Mucosa of rectum (tissue), 2 donors: ENCODE measurements around the gene FADS3.

ENCODE experiments used
- H3K27ac ChIP-seq, 2 donors: one replicate each; pipeline ENCODE4 v1.7.0; 2013; ENCODE audit warnings: inconsistent platforms in 2 of 2, low read depth in 2 of 2, low read length in 2 of 2
- H3K27me3 ChIP-seq, 2 donors: one replicate each; pipeline ENCODE4 v1.7.0; 2013; ENCODE audit warnings: low read length in 2 of 2; ENCODE audit not compliant: control insufficient read depth in 2 of 2, insufficient read depth in 2 of 2
- H3K36me3 ChIP-seq, 2 donors: one replicate each; pipeline ENCODE4 v1.7.0; 2013; ENCODE audit warnings: low read length in 2 of 2; ENCODE audit not compliant: control insufficient read depth in 2 of 2, insufficient read depth in 2 of 2
- H3K4me1 ChIP-seq, 2 donors: one replicate each; pipeline ENCODE4 v1.7.0; 2013; ENCODE audit warnings: low read length in 2 of 2, mild to moderate bottlenecking in 1 of 2; ENCODE audit not compliant: control insufficient read depth in 2 of 2, insufficient read depth in 2 of 2
- H3K4me3 ChIP-seq, 2 donors: one replicate each; pipeline ENCODE4 v1.7.0; 2013; ENCODE audit warnings: low read length in 2 of 2
- H3K9ac ChIP-seq, 2 donors: one replicate each; pipeline ENCODE4 v1.7.0; 2013; ENCODE audit warnings: low read length in 2 of 2, low read depth in 1 of 2, mild to moderate bottlenecking in 1 of 2
- H3K9me3 ChIP-seq, 2 donors: one replicate each; pipeline ENCODE4 v1.7.0; 2013; ENCODE audit warnings: low read length in 2 of 2; ENCODE audit not compliant: control insufficient read depth in 2 of 2
- donor health status: healthy.
- donor health status: Normal muscosa, but diverticular disease.

The FADS3 gene

DNA sequence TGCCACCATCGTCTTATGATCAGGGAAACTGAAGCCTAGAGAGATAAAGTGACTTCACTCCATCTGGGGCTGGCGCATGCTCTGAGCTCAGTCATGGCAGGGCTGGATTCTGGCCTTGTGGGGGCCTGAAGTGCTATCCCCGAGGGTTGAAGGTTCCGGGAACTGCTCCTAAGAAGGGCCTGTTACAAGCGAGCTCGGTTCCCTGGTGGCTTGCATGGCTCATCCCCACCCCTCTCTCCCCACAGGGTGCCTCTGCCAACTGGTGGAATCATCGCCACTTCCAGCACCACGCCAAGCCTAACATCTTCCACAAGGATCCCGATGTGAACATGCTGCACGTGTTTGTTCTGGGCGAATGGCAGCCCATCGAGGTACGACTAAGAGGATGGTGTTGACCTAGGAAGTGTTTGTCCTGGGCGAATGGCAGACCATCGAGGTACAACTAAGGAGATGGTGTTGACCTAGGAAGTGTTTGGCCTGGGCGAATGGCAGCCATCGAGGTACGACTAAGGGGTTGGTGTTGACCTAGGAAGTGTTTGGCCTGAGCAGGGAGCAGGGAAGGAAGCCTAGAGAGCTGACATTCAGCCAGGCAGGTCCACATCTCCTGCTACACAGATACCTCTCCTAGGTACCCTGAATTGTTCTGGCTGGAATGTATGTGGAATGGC, 43.3 kb downstream of the FADS3 start:
- H3K9ac ChIP-seq = no peak overlapping the region
- no peaks in the 10 kb centered on the region for H3K27me3 ChIP-seq
- no peaks in the 10 kb centered on the region for H3K9me3 ChIP-seq
- no peaks in the 10 kb centered on the region for H3K4me1 ChIP-seq
- peaks cover 0 to 2% of the 10 kb centered on the region in 2 donors for H3K36me3 ChIP-seq
- no peak overlapping the region for H3K4me3 ChIP-seq
- no peak overlapping the region for H3K27ac ChIP-seq

DNA sequence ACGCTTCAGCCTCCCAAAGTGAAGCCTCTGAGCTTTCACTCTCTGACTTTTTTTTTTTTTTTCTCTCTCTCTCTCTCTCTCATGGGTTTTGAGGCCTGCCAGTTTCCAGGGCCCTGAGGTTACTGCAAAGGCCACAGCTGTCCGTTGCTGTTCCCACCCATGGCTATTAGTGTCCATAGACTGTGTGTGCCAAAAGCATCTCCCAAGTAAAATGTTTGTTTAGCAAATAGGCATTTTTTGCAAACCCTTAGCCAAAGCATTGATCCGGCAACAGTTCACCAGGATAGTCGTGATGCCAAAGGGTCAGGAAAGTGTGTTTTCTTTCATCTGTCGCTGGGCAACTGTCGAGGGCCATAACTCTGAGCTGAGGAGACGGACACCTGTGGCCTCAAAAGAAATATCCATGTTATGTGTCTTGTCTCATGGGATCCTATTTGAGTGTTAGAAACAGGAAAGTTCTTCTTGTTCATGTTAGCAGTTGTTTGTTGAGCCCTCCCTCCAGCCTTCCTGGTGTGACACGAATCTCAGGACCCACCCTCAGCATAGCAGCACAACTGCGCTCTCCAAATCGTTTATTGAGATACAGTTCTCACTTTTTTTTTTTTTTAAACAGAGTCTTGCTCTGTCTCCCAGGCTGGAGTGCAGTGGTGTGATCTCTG, 44.9 kb downstream of the FADS3 start:
- Histone ChIP-seq H3K4me3 (no peak overlapping the region), H3K27me3 (no peaks in the 10 kb centered on the region), H3K9me3 (no peaks in the 10 kb centered on the region), H3K36me3 (peaks cover 0 to 2% of the 10 kb centered on the region in 2 donors), H3K4me1 (no peaks in the 10 kb centered on the region), H3K27ac (no peak overlapping the region), H3K9ac (no peak overlapping the region)

DNA sequence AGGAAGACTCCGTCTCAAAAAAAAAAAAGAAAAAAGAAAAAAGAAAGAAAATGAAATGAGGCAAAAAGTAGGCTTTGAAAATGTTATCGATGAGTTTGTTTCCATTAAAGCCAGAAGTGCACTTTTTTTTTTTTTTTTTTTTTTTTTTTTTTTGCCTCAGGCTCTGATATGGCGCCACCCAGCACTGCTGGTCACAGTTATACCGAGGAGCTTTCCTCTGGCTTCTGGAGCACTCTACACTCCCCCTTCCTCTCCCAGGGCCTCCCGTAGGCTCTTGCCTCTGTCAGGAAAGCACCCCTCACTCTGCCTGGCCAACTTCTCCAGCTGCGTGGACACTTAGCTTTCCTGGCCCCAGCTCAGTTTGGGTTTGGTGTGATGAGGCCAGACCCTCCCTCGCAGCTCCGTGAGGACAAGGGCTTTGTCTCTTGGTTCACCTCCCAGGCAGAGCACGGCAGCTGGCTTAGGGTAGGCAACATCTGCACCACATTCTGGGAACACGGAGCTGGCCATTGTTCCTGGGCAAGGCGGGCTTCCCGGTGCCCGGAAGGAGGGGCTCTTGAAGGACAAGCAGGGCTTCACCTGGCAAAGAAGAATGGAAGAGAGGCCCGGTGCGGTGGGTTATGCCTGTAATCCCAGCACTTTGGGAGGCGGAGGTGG, 46.3 kb downstream of the FADS3 start:
- no peak overlapping the region for H3K4me3 ChIP-seq
- no peaks in the 10 kb centered on the region for H3K36me3 ChIP-seq
- H3K27ac ChIP-seq = no peak overlapping the region
- no peak overlapping the region for H3K9ac ChIP-seq
- H3K9me3 ChIP-seq = no peaks in the 10 kb centered on the region
- H3K4me1 ChIP-seq = no peaks in the 10 kb centered on the region
- no peaks in the 10 kb centered on the region for H3K27me3 ChIP-seq

DNA sequence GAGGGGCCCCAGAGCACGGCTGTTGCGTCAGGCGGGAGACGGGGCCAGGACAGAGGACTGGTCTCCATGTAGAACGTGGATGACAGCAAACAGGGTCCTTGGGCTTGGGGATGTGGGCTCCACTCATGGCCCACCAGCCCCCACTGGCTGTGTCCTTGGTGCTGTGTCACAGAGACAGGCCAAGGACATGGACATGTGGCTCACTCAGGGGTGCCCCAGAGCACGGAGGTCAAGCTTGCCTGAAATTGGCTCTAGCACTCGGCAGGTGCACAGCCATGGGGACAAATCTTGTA, 48.9 kb downstream of the FADS3 start:
- H3K9ac ChIP-seq = no peak overlapping the region
- H3K9me3 ChIP-seq = no peaks in the 10 kb centered on the region
- H3K4me3 ChIP-seq = no peak overlapping the region
- no peak overlapping the region for H3K27ac ChIP-seq
- H3K4me1 ChIP-seq = no peaks in the 10 kb centered on the region
- peaks cover 0 to 2% of the 10 kb centered on the region in 2 donors for H3K36me3 ChIP-seq
- H3K27me3 ChIP-seq = no peaks in the 10 kb centered on the region

DNA sequence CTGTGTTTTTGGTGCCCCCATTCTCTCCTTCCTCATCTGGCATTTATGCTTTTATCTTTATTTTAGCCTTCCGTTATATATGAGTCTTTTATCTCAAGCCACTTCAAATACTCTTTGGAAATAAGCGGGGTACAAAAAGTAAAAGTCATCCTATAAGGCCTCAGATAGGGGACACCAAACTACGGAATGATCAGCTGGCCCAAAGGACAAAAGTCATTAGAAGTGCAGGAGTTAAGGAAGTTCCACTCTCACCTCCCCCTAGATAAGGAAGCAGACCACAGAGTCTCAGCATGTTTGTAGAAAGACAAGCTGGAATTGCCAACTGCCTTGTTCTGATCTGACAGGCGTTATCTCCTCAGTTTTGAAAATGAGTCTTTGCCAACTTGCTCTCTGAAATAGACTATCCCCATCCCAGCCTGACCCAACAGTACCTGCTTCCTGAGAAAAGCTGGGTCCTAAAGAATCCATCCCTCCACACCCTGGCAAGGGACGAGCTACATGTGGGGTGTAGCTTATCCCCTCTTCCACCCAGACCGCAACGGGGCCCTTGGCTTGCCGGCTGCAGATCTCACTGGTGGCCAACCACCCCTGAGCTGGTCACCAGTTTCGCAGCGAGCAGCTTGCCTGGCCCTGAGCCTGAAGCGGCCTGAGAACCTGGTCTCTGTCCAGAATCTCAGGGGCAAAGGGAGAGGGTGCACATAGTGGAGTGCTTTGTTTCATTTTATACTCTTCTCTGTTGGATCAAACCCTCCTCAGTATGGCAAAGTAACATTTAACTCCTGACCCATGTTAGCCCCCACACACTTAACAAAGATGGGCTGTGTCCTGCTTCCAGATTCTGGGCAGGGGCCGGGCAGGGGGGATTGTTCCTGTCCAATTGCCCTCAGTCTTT, 49.5 kb downstream of the FADS3 start:
- no peaks in the 10 kb centered on the region for H3K9me3 ChIP-seq
- no peaks in the 10 kb centered on the region for H3K27me3 ChIP-seq
- H3K4me3 ChIP-seq = no peak overlapping the region
- no peak overlapping the region for H3K27ac ChIP-seq
- no peak overlapping the region for H3K9ac ChIP-seq
- no peaks in the 10 kb centered on the region for H3K4me1 ChIP-seq
- H3K36me3 ChIP-seq = peaks cover 0 to 2% of the 10 kb centered on the region in 2 donors

DNA sequence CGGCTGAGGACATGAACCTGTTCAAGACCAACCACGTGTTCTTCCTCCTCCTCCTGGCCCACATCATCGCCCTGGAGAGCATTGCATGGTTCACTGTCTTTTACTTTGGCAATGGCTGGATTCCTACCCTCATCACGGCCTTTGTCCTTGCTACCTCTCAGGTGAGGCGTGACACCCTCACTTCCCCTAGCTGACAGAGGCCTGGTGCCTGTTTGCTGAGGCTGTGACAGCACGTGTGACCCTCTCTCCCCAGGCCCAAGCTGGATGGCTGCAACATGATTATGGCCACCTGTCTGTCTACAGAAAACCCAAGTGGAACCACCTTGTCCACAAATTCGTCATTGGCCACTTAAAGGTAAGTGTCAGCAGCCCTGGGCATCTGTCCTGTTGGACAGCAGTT, 51.0 kb downstream of the FADS3 start:
- H3K4me1 ChIP-seq = no peaks in the 10 kb centered on the region
- H3K9me3 ChIP-seq = no peaks in the 10 kb centered on the region
- peaks cover 0 to 2% of the 10 kb centered on the region in 2 donors for H3K36me3 ChIP-seq
- no peak overlapping the region for H3K4me3 ChIP-seq
- H3K9ac ChIP-seq = no peak overlapping the region
- H3K27me3 ChIP-seq = no peaks in the 10 kb centered on the region
- H3K27ac ChIP-seq = no peak overlapping the region

DNA sequence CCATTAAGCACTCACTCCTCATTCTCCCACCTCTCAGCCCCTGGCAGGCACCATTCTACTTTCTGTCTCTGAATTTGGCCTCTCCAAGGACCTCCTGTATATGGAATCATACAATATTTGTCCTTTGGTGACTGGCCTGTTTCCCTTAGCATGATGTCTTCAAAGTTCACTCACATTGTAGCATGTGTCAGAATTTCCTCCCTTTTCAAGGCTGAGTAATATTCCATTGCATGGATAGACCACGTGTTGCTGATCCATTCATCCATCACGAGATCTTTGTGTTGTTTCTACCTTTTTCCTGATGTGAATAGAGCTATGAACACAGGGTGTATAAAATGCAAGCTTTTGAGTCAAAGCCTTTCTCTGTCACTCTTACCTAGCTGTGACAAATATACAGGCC, 51.6 kb downstream of the FADS3 start:
- peaks cover 0 to 2% of the 10 kb centered on the region in 2 donors for H3K36me3 ChIP-seq
- H3K4me3 ChIP-seq = no peak overlapping the region
- H3K4me1 ChIP-seq = peaks cover 0 to 4% of the 10 kb centered on the region in 2 donors

DNA sequence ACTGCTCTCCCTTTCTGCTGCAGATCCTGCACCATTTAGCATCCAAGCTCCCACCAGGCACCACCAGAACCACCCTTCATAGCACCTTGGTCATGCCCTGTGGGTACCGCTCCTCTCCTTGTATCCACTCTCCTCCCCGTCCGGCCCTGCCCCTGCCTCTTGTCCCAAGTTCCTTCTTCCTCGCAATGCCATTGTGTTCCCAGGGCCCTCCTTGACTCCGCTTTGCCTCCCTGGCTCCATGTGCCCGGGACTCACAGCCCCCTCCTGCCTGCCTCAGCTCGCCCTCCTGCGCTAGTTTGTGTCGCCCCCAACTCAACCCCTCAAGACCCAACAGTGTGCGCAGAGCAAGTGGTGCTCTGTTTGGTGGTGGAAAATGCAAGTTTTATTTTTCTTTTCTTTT, 52.4 kb downstream of the FADS3 start:
- Histone ChIP-seq H3K9me3 (no peaks in the 10 kb centered on the region), H3K4me3 (no peak overlapping the region), H3K9ac (no peak overlapping the region), H3K27ac (no peak overlapping the region), H3K4me1 (peaks cover 0 to 8% of the 10 kb centered on the region in 2 donors), H3K36me3 (peaks cover 0 to 2% of the 10 kb centered on the region in 2 donors), H3K27me3 (no peaks in the 10 kb centered on the region)

More for the DNA sequence above, 51.6 kb downstream of the FADS3 start:
- no peaks in the 10 kb centered on the region for H3K27me3 ChIP-seq
- H3K9ac ChIP-seq = no peak overlapping the region
- no peaks in the 10 kb centered on the region for H3K9me3 ChIP-seq
- H3K27ac ChIP-seq = no peak overlapping the region

DNA sequence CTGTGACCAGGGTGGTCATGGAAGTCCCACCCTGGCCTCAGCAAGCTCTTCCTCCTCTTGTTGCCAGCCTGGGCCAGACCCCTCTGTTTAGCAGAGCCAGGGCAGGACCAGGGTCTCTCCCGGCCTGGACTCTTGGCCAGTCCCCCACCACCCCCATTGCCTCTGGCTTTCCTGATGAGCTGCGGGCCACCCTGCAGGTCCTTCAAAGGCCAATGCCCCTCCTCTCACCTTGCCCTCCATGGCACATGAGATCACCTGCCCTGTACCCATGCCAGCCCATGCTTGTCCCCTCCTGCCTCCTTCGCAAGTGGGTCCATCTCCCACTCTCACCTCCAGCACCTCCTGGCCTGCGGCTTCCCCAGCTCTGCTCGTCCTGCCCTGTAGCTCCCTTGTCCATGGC, 52.8 kb downstream of the FADS3 start:
- H3K9ac ChIP-seq = no peak overlapping the region
- H3K27ac ChIP-seq = no peak overlapping the region
- H3K4me3 ChIP-seq = no peak overlapping the region
- H3K36me3 ChIP-seq = peaks cover 0 to 2% of the 10 kb centered on the region in 2 donors
- no peaks in the 10 kb centered on the region for H3K27me3 ChIP-seq
- H3K4me1 ChIP-seq = peaks cover 0 to 8% of the 10 kb centered on the region in 2 donors
- no peaks in the 10 kb centered on the region for H3K9me3 ChIP-seq
